ENCODE measurements around the gene NCOA1.

- TF ChIP-seq POLR2A (IDR thresholded peaks at IDR 0.05; ENCODE audit: low read length) (no peak), GATA1 (IDR thresholded peaks at IDR 0.05; ENCODE audit: low read depth, low read length) (no peak)
These were observed 29.1 kb downstream of the NCOA1 start for GRCh38 chr2:24520175-24520574.
